Measurements from ENCODE around the gene LRIG1. TPM values are rescaled to one million over a fixed set of nuclear protein-coding genes. Genes with fewer than 3 reads are reported as not detected.

The LRIG1 gene
- total RNA-seq, 1 experiment from 2014 or later = 2.2 TPM

DNA sequence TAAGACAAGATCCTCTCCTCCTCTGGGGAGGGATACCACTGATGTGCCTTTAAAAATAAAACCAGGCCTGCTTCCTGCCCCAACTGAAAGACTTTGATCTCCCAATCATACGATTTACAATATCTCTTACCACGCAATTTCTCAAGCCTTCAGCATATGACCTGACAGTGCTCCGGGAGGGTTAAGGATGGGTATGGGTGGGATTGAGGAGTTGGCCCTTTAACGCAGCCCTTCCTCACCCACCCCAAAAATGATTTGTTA, 67.4 kb downstream of the LRIG1 start:
- Histone ChIP-seq H2AFZ (ENCODE audit: low read length) (no peak overlapping the region), H3K9me3 (ENCODE audit: low read length) (no peaks in the 10 kb centered on the region), H3K4me3 (ENCODE audit: low read length) (no peak overlapping the region), H3F3A (ENCODE audit: low read length, unreplicated experiment) (no peaks in the 10 kb centered on the region), H3K36me3 (ENCODE audit: low read depth, low read length) (no peaks in the 10 kb centered on the region), H4K20me1 (ENCODE audit: low read length) (no peaks in the 10 kb centered on the region), H3K4me2 (ENCODE audit: low read length) (no peak overlapping the region), H3K4me1 (ENCODE audit: insufficient read depth, low read length) (peaks cover 7% of the 10 kb centered on the region; the same call in 1 of the 2 replicates), H3K27me3 (ENCODE audit: low read length) (no peaks in the 10 kb centered on the region), H3K27ac (ENCODE audit: low read length) (no peak overlapping the region), H3K79me2 (ENCODE audit: low read length) (no peaks in the 10 kb centered on the region), H3K9me2 (replicated peaks; ENCODE audit: low read length) (no peaks in the 10 kb centered on the region), H3K9ac (ENCODE audit: low read length) (no peak overlapping the region)
- intact Hi-C loops (cut with micrococcal nuclease) = no loop called here
- CTCF ChIA-PET = no interaction called here
- no peak for ATAC-seq
- TF ChIP-seq EZH2 (IDR thresholded peaks at IDR 0.05; ENCODE audit: low read length, unreplicated experiment) (no peak), EZH2phosphoT487 (IDR thresholded peaks at IDR 0.05; ENCODE audit: borderline replicate concordance, low read length) (no peak)
- TF ChIP-seq, protein P1, sequence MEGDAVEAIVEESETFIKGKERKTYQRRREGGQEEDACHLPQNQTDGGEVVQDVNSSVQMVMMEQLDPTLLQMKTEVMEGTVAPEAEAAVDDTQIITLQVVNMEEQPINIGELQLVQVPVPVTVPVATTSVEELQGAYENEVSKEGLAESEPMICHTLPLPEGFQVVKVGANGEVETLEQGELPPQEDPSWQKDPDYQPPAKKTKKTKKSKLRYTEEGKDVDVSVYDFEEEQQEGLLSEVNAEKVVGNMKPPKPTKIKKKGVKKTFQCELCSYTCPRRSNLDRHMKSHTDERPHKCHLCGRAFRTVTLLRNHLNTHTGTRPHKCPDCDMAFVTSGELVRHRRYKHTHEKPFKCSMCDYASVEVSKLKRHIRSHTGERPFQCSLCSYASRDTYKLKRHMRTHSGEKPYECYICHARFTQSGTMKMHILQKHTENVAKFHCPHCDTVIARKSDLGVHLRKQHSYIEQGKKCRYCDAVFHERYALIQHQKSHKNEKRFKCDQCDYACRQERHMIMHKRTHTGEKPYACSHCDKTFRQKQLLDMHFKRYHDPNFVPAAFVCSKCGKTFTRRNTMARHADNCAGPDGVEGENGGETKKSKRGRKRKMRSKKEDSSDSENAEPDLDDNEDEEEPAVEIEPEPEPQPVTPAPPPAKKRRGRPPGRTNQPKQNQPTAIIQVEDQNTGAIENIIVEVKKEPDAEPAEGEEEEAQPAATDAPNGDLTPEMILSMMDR (conservative IDR thresholded peaks at IDR 0.05; ENCODE audit: low read depth, low read length) = no peak
- no peak for DNase-seq
- POLR2A ChIA-PET (ENCODE audit: unreplicated experiment) = no interaction called here
- BruUV-seq (replicated peaks) = no TSS peak

DNA sequence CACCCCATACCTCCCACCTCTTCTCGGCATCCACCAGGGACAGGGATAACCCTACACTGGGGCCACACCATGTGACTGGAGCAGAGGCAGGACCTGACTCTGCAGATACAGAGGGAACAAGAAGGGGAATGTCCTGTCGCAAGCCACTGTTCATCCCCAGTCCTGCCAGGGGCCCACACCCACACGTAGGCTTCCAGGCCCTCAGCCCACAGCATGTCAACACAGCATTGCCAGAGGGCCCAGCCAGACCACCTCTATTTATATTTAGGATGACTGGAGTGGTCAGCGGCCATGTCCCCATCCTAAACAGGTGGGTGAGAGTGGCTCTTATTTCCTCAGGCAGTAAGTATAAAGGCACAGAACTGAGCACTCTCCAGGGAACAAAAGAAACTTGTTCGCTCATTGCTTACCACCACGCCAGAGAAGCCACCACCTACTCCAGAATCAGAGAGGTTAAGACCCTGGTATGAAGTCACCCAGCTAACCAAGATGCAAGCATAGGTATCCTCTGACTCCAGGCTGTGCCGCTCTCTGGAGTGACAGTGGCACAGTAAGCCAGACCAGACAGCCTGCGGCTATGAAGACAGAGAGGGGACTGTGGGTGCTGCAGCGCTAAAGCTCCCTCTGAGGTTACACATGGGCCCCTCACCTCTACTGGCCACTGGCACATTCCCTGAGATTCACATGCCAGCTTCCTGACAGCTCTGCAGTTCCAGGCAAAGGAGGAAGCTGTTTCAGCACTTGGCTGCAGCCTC, 67.9 kb downstream of the LRIG1 start:
- Histone ChIP-seq H4K20me1 (ENCODE audit: low read length) (no peaks in the 10 kb centered on the region), H3K9ac (ENCODE audit: low read length) (no peak overlapping the region), H2AFZ (ENCODE audit: low read length) (no peak overlapping the region), H3K27me3 (ENCODE audit: low read length) (no peaks in the 10 kb centered on the region), H3K4me3 (ENCODE audit: low read length) (no peak overlapping the region), H3K27ac (ENCODE audit: low read length) (no peak overlapping the region), H3K4me1 (ENCODE audit: insufficient read depth, low read length) (peaks cover 12% of the 10 kb centered on the region; the same call in 1 of the 2 replicates), H3K36me3 (ENCODE audit: low read depth, low read length) (no peaks in the 10 kb centered on the region), H3K4me2 (ENCODE audit: low read length) (no peak overlapping the region), H3K9me2 (replicated peaks; ENCODE audit: low read length) (no peaks in the 10 kb centered on the region), H3K9me3 (ENCODE audit: low read length) (no peaks in the 10 kb centered on the region), H3F3A (ENCODE audit: low read length, unreplicated experiment) (no peaks in the 10 kb centered on the region), H3K79me2 (ENCODE audit: low read length) (no peaks in the 10 kb centered on the region)
- TF ChIP-seq EZH2phosphoT487 (IDR thresholded peaks at IDR 0.05; ENCODE audit: borderline replicate concordance, low read length) (no peak), EZH2 (IDR thresholded peaks at IDR 0.05; ENCODE audit: low read length, unreplicated experiment) (no peak)
- TF ChIP-seq, protein P1 (conservative IDR thresholded peaks at IDR 0.05; ENCODE audit: low read depth, low read length) = no peak
- POLR2A ChIA-PET (ENCODE audit: unreplicated experiment) = no interaction called here
- no peak for DNase-seq
- intact Hi-C loops (cut with micrococcal nuclease) = no loop called here
- no TSS peak for BruUV-seq (replicated peaks)
- ATAC-seq = no peak
- CTCF ChIA-PET = no interaction called here

DNA sequence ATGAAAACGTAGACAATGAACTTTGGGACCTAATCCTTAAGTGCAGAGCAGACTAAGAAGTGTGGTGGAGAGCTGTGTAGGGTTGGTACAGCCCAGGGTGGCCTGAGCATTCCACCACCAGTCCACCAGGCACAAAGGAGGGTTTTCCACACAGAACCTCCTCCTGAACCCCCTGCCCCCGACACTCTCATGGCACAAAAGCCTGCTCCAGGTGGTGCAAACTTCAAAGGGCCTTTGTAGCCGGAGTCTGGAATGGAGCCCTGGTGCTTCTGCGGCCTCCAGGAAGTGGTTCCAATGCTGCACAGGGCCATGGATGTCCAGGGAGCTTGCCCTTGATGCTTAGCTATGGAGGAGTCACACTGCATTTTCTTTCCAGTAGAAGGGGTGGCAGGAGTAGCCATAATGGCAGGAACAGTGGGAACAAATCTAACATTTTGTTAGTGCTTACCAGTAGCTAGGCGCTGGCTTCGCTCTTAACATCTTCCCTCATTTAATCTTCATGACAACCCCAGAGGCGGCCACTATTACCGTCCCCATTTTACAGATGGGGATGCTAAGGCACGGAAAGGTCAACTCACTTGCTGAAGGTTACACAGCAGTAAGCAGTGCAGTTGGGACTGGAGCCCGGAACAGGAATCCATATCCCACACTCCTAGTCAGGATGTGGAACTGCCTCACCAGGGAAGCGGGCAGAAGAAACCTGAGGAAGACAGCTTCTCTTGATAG, 68.6 kb downstream of the LRIG1 start:
- Histone ChIP-seq H3K79me2 (ENCODE audit: low read length) (no peaks in the 10 kb centered on the region), H3K9ac (ENCODE audit: low read length) (no peak overlapping the region), H3K9me3 (ENCODE audit: low read length) (no peaks in the 10 kb centered on the region), H2AFZ (ENCODE audit: low read length) (no peak overlapping the region), H3F3A (ENCODE audit: low read length, unreplicated experiment) (no peaks in the 10 kb centered on the region), H3K4me2 (ENCODE audit: low read length) (no peak overlapping the region), H3K27ac (ENCODE audit: low read length) (no peak overlapping the region), H3K4me1 (ENCODE audit: insufficient read depth, low read length) (peaks cover 12% of the 10 kb centered on the region; the same call in 1 of the 2 replicates), H4K20me1 (ENCODE audit: low read length) (no peaks in the 10 kb centered on the region), H3K36me3 (ENCODE audit: low read depth, low read length) (no peaks in the 10 kb centered on the region), H3K27me3 (ENCODE audit: low read length) (no peaks in the 10 kb centered on the region), H3K9me2 (replicated peaks; ENCODE audit: low read length) (no peaks in the 10 kb centered on the region), H3K4me3 (ENCODE audit: low read length) (no peak overlapping the region)
- no TSS peak for BruUV-seq (replicated peaks)
- ATAC-seq (no peak), DNase-seq (no peak)
- CTCF ChIA-PET = no interaction called here
- intact Hi-C loops (cut with micrococcal nuclease) = no loop called here
- POLR2A ChIA-PET (ENCODE audit: unreplicated experiment) = no interaction called here
- TF ChIP-seq EZH2phosphoT487 (IDR thresholded peaks at IDR 0.05; ENCODE audit: borderline replicate concordance, low read length) (no peak), EZH2 (IDR thresholded peaks at IDR 0.05; ENCODE audit: low read length, unreplicated experiment) (no peak)
- TF ChIP-seq, protein P1 (conservative IDR thresholded peaks at IDR 0.05; ENCODE audit: low read depth, low read length) = no peak

All from PC-3 (cell line).